ENCODE measurements around the gene ZNHIT2.

The ZNHIT2 gene

DNA sequence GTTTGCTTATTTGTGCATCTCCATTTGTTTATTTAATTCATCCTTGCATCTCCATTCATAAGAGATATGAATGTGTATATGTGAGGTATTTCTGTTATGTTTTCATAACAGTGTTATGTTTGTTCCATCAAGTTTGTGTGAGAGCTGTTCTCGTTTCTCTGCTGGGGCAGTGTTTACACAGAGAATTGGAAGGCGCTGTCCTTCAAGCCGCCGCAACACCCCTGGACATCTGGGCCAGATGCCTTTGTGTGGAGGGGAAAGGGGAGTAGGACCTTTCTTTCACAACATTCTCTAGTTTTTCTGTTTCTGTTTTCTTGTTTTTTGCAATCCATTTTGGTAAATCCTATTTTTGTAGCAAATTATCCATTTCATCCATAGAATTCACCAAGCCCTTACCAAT is 12.9 kb downstream of the ZNHIT2 start:
- no peak for DNase-seq (ENCODE audit: low read depth in 1 of 2, low spot score in 1 of 2)

GRCh38 chr11:65103476-65103875 is 14.0 kb downstream of the ZNHIT2 start:
- no peak for DNase-seq (ENCODE audit: low read depth in 1 of 2, low spot score in 1 of 2)

DNA sequence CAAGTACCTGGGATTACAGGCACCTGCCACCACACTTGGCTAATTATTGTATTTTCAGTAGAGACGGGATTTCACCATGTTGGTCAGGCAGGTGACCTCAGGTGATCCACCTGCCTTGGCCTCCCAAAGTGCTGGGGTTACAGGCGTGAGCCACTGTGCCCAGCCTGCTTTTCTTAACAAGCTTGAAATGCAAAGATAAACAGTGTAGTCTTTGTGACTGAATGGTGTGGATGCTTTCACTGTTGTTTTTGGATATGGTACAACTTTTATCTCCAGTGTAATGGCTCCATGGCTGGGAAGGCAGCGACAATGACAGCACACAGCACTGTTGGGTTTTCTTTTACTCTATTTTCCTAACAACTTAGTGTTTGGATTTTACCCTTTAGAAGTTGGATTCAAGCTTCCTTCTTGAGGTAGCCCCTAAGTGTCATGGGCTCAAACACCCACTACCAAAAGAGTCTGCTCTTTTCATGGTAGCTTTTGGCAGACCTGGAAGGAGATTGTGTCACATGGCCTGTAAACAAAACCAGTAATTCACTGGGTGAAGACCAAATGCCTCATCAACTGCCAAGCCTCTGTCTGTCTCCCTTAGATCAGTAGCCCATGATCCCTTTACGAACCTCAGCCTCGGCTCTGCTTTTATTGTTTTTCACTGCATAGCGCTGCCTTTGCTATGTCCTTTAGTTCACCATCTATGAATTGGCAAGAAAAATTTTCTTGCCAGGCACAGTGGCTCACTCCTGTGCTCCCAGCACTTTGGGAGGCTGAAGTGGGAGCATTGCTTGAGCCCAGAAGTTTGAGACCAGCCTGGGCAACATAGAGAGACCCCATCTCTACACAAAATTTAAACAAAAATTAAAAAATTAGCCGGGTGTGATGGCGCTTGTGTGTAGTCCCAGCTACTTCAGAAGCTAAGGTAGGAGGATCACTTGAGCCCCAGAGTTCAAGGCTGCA is 15.1 kb downstream of the ZNHIT2 start:
- no peak for DNase-seq (ENCODE audit: low read depth in 1 of 2, low spot score in 1 of 2)

DNA sequence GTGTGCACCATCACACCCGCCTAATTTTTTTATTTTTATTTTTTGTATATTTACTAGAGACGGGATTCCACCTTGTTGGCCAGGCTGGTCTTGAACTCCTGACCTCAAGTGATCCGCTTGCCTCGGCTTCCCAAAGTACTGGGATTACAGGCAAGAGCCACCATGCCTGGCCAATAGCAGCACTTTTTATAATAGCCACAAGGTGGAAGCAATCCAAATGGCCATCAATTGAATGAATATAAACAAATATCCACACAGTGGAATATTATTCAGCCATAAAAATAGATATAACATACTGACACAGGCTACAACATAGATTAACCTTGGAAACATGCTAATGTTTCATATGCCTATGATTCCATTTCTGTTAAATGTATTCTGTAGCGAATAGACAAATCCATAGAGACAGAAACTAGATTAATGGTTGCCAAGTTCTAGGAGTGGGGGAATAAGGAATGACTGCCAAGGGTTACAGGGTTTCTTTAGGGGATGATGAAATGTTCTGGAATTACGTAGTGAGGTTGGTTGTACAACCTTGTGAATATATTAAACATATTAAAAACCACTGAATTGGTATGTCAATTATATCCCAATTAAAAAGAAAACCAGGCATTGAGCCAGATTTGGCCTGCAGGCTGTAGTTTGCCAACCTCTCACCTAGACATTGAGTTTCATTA is 16.7 kb downstream of the ZNHIT2 start:
- no peak for DNase-seq (ENCODE audit: low read depth in 1 of 2, low spot score in 1 of 2)

- DNase-seq (ENCODE audit: low read depth in 1 of 2, low spot score in 1 of 2), result no peak
These were observed 20.6 kb downstream of the ZNHIT2 start for GRCh38 chr11:65096926-65097325.

GRCh38 chr11:65095974-65096806 is 21.3 kb downstream of the ZNHIT2 start, which contains the start of gene VPS51:
Gene VPS51 (plus strand): TSS chr11:65096214. CDS start chr11:65096251, 37 bp downstream.
- peak; percentile 63 to 72 for DNase-seq (ENCODE audit: low read depth in 1 of 2, low spot score in 1 of 2)

- DNase-seq (ENCODE audit: low read depth in 1 of 2, low spot score in 1 of 2), result no peak
These were observed 22.1 kb downstream of the ZNHIT2 start for GRCh38 chr11:65095427-65095826.

- DNase-seq (ENCODE audit: low read depth in 1 of 2, low spot score in 1 of 2), result no peak
These were observed 26.9 kb downstream of the ZNHIT2 start for GRCh38 chr11:65090628-65091027.

GRCh38 chr11:65089621-65090020 is 27.9 kb downstream of the ZNHIT2 start:
- no peak for DNase-seq (ENCODE audit: low read depth in 1 of 2, low spot score in 1 of 2)

DNA sequence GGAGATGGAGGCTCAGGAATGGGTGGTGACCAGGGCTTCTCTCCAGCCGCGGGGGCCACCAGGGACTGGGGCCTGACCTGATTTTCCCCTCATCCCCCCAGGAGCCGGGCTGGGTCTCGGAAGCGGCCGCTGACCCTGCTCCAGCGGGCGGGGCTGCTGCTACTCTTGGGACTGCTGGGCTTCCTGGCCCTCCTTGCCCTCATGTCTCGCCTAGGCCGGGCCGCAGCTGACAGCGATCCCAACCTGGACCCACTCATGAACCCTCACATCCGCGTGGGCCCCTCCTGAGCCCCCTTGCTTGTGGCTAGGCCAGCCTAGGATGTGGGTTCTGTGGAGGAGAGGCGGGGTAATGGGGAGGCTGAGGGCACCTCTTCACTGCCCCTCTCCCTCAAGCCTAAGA is 29.7 kb downstream of the ZNHIT2 start:
- DNase-seq (ENCODE audit: low read depth in 1 of 2, low spot score in 1 of 2), result no peak

DNA sequence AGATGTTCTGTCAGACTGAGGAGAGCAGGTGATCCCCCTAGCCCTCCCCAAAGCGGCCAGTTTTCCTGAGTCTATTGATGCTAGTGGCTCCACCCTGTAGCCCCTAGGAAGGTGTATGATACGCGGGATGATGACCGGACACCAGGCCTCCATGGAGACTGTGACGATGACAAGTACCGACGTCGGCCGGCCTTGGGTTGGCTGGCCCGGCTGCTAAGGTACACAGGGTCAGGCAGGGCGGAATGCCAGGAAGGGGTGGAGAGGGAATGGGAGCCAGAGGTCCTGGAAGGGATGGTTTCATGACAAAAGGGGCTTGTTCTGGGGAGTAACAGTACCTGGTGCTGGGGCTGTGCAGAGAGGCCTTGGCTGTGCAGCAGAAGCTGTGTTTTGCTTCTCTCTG is 30.3 kb downstream of the ZNHIT2 start:
- no peak for DNase-seq (ENCODE audit: low read depth in 1 of 2, low spot score in 1 of 2)

DNA sequence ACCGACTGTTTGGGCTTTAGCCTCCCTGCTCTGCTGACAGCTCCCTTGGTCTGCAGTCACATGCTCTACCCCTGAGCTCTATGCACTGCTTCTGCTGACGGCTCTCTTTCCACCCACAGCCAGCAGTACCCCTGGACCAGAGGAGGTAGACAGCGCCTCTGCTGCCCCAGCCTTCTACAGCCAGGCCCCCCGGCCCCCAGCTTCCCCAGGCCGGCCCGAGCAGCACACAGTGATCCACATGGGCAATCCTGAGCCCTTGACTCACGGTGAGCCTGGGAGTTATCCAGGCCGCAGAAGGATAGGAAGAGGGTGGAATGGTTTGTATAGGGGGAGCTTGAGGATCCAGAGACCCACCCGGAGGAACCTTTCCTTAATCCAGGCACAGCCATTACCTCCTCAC is 30.7 kb downstream of the ZNHIT2 start:
- DNase-seq (ENCODE audit: low read depth in 1 of 2, low spot score in 1 of 2), result no peak

DNA sequence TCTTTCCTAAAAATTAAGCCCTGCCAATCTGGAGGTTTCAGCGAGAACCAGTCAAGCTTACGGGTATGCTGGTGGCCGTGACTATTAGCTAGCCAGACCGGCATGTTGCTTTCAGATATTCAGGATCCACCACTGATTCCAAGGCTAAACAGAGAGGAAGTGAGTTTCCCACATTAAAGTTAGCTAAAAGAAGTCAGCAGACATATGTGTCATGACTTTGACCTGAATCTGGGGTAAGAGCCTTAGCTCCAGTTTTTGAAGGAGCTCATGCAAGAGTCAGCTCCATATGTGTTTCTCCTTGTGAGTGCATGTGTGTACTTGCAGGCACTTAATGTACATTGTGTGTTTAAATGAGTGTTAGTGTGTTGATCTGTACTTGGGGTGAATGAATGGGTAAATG is 32.1 kb downstream of the ZNHIT2 start:
- DNase-seq (ENCODE audit: low read depth in 1 of 2, low spot score in 1 of 2), result no peak

DNA sequence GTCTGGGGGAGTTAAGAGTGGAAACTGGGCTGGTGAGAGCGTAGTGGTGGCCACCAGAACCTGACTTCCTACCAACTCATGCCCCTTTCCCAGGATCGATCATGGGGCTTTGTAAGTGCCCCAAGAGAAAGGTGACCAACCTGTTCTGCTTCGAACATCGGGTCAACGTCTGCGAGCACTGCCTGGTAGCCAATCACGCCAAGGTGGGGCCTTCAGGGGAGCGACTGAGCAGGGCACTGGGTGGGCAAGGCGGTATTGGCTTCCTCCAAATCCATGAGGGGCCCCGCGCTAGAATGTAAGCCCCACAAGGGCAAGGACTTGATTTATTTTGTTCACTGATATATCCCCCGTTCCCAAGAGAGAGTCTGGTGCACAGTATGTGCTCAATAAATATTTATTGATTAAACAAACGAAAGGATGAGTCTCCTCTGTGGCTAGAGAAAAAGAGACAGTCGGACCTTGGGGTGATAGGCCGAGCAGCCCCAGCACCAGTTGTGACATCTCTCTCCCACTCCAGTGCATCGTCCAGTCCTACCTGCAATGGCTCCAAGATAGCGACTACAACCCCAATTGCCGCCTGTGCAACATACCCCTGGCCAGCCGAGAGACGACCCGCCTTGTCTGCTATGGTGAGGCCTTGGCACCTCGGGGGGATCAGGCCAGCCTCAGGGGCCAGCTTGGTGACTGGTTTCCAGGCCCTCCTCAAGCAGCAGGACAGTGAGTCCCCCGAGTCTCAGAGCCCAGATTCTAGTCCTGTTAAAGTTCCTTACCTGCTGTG is 32.7 kb downstream of the ZNHIT2 start:
- no peak for DNase-seq (ENCODE audit: low read depth in 1 of 2, low spot score in 1 of 2)

DNA sequence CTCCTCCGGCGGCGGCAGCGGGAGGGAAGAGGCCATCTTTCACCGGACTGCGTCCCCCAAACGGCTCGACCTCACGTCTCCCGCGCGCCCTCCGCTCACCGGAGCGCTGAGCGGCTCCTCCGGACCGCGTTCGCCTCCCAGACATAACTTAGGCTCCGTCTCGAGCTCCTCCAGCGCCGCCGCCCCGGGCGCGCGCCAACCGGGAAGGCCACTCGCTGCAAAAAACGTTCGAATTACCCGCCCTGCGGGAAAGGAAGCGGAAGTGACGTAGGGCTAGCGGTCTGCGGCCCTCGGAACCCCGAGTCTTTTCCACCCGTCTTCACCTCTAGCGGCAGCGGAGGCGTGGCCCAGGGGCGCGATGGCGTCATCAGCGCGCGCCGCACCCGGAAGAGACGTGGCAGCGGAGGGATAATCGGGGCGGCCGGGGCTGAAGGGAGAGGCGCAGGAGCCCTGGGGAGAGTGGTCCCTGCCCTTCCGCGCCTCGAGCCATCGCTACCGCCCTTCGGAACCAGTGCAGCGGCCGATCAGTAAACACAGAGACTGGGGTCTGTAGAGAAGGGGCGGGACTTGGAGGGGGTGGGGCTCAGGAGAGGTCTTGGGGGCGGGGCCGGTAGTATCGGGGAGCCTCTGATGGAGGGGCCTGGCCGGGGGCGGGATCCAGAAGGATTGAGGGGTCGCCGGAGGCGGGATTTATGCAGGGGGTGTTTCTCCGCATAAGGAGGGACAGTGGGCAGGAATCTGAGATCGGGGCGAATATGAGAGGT is 33.5 kb downstream of the ZNHIT2 start, which contains the start of the genes CDCA5 and ZFPL1:
CDCA5 (minus strand) TSS at position 207 of the 764 bp plus-strand sequence; CDS start at position 145, 62 bp downstream.
ZFPL1 (plus strand) TSS at position 389 of the 764 bp plus-strand sequence. CDS start 477 bp downstream, outside the sequence.
- peak; percentile 92 to 95 for DNase-seq (ENCODE audit: low read depth in 1 of 2, low spot score in 1 of 2)

DNA sequence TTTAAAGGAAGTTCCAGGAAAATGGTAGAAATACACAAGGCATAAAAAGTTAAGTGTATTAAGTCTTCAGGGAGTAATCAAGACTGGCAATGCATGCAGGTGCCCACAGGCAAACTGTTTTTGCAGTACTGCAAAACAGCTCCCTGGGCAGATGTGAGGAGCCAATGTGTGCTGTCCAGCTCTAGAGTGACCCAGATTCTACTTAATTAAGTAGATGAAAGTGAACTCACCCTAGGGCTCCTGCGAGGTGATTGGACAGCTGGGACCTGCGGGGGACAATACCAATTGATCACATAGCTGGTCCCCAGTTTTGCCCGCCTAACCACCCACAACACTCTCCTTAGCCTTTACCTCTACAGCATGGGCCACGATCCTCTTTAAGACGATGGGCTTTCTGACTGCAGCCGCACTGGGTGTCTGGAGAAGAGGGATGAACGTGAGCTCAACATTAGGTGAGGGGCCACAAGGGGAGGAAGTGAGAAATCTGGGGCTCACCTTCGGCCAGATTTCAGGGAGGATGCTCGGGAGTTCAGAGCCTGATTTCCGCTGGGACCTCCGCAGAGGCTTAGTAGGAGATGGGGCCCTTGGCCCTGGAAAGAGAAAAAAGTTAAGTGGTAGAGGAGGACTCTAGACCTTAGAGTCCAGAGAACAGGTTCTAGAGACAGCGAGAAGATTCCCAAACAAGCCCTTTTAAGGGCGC is 34.2 kb downstream of the ZNHIT2 start:
- DNase-seq (ENCODE audit: low read depth in 1 of 2, low spot score in 1 of 2), result no peak

- DNase-seq (ENCODE audit: low read depth in 1 of 2, low spot score in 1 of 2), result no peak
These were observed 38.6 kb downstream of the ZNHIT2 start for GRCh38 chr11:65078786-65079342.

- peak; percentile 44 to 63 for DNase-seq (ENCODE audit: low read depth in 1 of 2, low spot score in 1 of 2)
These were observed 39.4 kb downstream of the ZNHIT2 start for GRCh38 chr11:65078151-65078550.

GRCh38 chr11:65077451-65077850 is 40.0 kb downstream of the ZNHIT2 start:
- no peak for DNase-seq (ENCODE audit: low read depth in 1 of 2, low spot score in 1 of 2)

Measured in activated T-helper 1 cell treated with anti-CD3 and anti-CD28 coated beads, Interleukin-2, amount 50 U/mL, for 16 hours (primary cell).